Activated CD4-positive, alpha-beta T cell treated with anti-CD3 and anti-CD28 coated beads, Interleukin-2, Interleukin-6, amounts not matched to agents 100 ng/mL and 50 ng/mL, durations not matched to agents 16 hours and 8 hours (primary cell): ENCODE measurements around the gene P2RY12.
A peak's percentile ranks its signal among the peaks of the same experiment; 100 is the strongest.

ENCODE experiments used
- DNase-seq: peaks from one replicate; pipeline ENCODE4 v3.0.0-alpha.2; 2020

The P2RY12 gene

DNA sequence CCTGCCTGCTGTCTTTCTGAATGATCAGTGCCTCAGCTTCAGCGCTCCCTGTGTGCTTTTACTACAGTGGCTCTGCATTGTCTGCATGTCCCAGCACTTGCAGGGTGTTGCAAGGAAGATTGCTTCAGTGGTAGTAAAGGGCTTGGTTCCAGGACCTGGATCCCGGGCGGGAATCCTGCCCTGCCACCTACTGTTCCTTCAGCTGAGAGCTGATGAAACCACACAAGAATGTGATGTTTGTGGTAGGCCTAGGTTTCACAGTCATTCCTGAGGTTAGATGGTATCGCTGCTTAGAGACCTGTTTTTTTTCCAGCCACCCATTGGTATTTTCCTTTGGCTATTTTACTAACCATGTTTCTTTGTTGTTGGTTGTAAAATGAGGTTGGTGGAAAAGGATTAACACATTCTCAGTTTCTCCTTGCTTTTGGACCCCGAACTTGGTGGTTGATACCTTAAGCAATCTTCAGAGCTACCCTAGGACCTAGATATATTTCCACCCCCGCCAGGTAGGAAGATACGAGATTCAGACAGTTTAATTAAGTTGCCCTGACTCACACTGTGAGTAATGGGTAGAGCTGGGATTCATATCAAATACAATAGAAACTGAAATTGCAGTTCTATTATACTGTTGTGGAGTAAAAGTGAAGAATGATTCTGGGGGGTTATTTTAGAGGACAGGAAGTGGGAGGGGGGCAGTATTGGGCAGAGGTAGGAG is 79.3 kb downstream of the P2RY12 start:
- peak; percentile 65 for DNase-seq

DNA sequence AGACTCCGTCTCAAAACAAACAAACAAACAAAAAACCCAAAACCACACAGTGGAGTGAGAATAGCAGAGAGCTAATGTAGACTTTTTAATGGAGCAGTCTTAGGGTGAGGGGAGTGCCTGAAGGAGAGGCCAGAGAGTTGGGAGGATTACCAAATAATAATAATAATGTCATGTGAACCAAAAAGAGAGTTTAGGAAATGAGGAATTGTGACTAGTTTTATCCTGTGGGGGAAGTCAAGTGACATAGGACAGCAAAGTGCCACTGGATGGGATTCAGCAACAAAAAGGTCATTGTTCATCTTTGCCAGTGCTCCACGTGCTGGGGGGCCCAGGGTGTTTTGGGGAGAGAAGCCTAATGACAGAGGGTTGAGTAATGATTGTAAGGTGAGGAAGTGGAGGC is 80.8 kb downstream of the P2RY12 start:
- DNase-seq = no peak

DNA sequence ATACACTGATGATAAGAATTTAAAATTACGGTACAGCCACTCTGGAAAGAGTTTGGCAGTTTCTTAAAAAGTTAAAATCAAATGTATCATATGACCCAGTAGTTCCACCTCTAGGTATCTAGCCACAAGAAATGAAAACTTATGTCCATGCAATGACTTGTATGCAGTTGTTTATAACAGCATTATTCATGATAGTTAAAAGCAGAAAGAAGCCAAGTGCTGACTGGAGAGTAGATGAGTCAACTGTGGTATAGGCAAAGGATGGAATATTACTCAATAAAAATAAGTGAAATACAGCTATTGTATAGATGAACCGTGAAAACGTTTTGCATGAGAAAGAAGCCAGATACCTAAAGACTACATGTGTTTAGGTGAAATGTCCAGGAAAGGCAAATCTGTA is 82.8 kb downstream of the P2RY12 start:
- DNase-seq = peak; percentile 51

- DNase-seq = no peak
Measured at GRCh38 chr3:151300539-151300938, 84.0 kb downstream of the P2RY12 start.

DNA sequence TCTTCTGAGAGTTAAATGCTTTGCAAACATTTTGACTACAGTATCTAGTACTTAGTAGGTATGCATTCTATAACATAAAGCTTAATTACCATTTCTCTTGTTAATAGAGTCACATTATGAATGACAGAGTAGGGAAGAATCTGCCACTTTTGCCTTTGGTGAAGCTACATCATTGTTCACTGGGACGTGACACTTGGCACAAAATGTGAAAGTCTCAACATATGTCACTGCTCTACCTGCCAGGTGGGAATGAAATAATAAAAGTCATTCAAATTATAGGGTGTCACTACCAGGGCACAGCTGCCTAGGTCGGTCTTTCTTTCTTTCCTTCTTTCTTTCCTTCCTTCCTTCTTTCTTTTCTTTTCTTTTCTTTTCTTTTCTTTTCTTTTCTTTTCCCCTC is 85.5 kb downstream of the P2RY12 start:
- DNase-seq = no peak

DNA sequence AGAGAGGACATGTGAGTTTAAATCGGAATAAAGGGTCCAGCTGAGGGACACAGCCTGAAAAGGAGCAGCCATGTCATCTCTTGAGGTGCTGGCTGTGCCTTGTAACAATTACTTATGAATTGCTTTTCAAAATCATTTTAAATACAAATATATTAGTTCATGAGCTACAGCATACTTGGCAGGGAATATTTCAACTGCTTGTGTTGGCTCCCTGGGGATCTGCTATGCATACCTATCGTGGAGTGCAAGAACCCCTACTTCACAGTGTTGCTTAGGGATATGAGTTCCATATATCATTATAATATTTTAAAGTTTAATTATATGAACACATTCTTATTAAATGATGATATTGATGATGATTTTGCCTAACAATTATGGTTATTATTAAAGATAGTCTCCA is 87.1 kb downstream of the P2RY12 start:
- DNase-seq = no peak

- DNase-seq = no peak
Measured at GRCh38 chr3:151296226-151296625, 88.3 kb downstream of the P2RY12 start.

- DNase-seq = no peak
Measured at GRCh38 chr3:151293127-151293526, 91.4 kb downstream of the P2RY12 start.

- DNase-seq = no peak
Measured at GRCh38 chr3:151290673-151291072, 93.9 kb downstream of the P2RY12 start.

DNA sequence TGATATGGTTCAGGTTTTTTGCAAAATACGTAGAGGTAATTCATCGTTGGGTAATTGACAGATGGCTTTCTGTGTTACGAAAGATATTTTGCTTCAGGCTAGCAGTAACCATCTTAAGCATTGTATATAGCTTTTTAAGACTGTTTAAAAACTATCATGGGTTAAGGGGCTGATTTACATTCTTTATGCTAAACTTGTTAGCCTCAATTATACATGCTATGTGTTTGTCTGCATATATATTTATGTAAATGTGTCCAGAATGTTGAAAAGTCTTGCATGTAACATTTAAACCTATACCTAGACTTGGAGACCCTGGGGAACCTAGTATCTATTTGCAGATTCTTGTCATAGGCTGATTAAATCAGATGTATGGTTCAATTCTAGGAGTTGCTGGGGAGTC is 95.1 kb downstream of the P2RY12 start:
- DNase-seq = no peak
